Glutamatergic neuron (in vitro differentiated cells): ENCODE results near the gene DPY19L1. TPM values are rescaled to one million over a fixed set of nuclear protein-coding genes. Genes with fewer than 3 reads are reported as not detected.
A peak's percentile ranks its signal among the peaks of the same experiment; 100 is the strongest.
"Not testable (repeated sequence)": the region's sequence is repeated elsewhere in the genome, so short reads cannot be mapped to it uniquely, and the experiment has no call there.

Experiments used
- DNase-seq: peaks from one replicate; pipeline ENCODE4 v3.0.0; 2022
- H3K27ac Mint-ChIP-seq: one replicate; pipeline ENCODE4 v1.8.0; 2020; ENCODE audit warnings: mild to moderate bottlenecking, mixed read lengths, inconsistent platforms; ENCODE audit not compliant: unreplicated experiment
- H3K27me3 Mint-ChIP-seq: one replicate; pipeline ENCODE4 v1.8.0; 2020; ENCODE audit warnings: mild to moderate bottlenecking, moderate library complexity, mixed read lengths, inconsistent platforms; ENCODE audit not compliant: unreplicated experiment
- H3K36me3 Mint-ChIP-seq: one replicate; pipeline ENCODE4 v1.8.0; 2020; ENCODE audit warnings: mild to moderate bottlenecking, mixed read lengths, inconsistent platforms; ENCODE audit not compliant: unreplicated experiment
- H3K4me1 Mint-ChIP-seq: one replicate; pipeline ENCODE4 v1.8.0; 2020; ENCODE audit warnings: mild to moderate bottlenecking, low read depth, mixed read lengths, inconsistent platforms; ENCODE audit not compliant: unreplicated experiment
- H3K4me3 Mint-ChIP-seq: one replicate; pipeline ENCODE4 v1.8.0; 2020; ENCODE audit warnings: mild to moderate bottlenecking, mixed read lengths, inconsistent platforms; ENCODE audit not compliant: unreplicated experiment
- H3K9me3 Mint-ChIP-seq: one replicate; pipeline ENCODE4 v1.8.0; 2020; ENCODE audit warnings: mild to moderate bottlenecking, moderate library complexity, mixed read lengths, inconsistent platforms; ENCODE audit not compliant: unreplicated experiment
- CTCF ChIP-seq: fragments of 200-600 bp; sonication (generic); IDR thresholded peaks from one replicate; pipeline ENCODE4 v1.5.0; 2021; ENCODE audit not compliant: partially characterized antibody, unreplicated experiment
- long read RNA-seq: library from polyadenylated mRNA; unstranded; transcript quantifications from one replicate; pipeline ENCODE4 v2.0.0, GENCODE V29; 2020; ENCODE audit not compliant: unreplicated experiment
- total RNA-seq: library from RNA; stranded (reverse); fragmentation: NEBNext Ultra II Directional; extraction: Animal tissue kit (Norgen Biotek cat#: 25700); gene quantifications from one replicate; pipeline ENCODE4 v1.2.1, GENCODE V29; 2021; ENCODE audit not compliant: unreplicated experiment

DPY19L1 gene
- total RNA-seq = 12.3 TPM
- long read RNA-seq = 0 reads

DNA sequence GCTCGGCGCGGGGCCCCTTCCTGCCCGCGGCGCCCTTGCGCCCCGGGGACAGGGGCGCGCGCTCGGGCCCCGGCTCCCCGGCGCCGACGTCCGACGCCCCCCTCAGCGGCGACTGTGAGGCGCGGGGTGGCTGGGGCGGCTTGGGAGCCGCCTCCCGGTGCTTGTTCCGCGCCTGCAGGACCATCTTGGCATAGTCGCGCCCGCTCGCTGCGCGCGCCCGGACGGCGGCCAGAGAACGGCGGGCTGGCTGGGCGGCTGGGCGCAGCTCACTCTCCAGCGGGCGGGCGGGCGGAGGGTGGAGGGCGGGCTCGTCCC is at the start of gene DPY19L1:
Gene DPY19L1 (minus strand): TSS at position 275 of the 315 bp plus-strand sequence. CDS start 91 bp downstream, at position 184.
- H3K4me3 Mint-ChIP-seq = peak within 1 kb of the TSS; percentile 93
- no peak for DNase-seq
- peaks cover 2% of the 10 kb centered on the region for H3K27me3 Mint-ChIP-seq
- no peak for TF ChIP-seq CTCF
- H3K4me1 Mint-ChIP-seq = peaks cover 22% of the 10 kb centered on the region
- H3K9me3 Mint-ChIP-seq = peaks cover 6% of the 10 kb centered on the region
- peak within 1 kb of the TSS; percentile 89 for H3K27ac Mint-ChIP-seq
- H3K36me3 Mint-ChIP-seq = peaks cover 4% of the 10 kb centered on the region

DNA sequence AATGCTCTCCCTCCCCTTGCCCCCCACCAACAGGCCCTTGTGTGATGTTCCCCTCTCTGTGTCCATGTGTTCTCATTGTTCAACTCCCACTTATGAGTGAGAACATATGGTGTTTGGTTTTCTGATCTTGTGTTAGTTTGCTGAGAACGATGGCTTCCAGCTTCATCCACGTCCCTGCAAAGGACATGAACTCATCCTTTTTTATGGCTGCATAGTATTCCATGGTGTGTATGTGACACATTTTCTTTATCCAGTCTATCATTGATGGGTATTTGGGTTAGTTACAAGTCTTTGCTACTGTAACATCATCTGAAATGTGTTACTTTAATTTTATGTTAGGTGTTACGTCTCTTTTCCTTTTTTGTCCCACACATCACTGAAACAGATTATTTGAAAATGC is 42.2 kb upstream of the DPY19L1 start:
- H3K27ac Mint-ChIP-seq, H3K9me3 Mint-ChIP-seq, H3K27me3 Mint-ChIP-seq, H3K36me3 Mint-ChIP-seq, H3K4me3 Mint-ChIP-seq, DNase-seq, H3K4me1 Mint-ChIP-seq: not testable (repeated sequence)

DNA sequence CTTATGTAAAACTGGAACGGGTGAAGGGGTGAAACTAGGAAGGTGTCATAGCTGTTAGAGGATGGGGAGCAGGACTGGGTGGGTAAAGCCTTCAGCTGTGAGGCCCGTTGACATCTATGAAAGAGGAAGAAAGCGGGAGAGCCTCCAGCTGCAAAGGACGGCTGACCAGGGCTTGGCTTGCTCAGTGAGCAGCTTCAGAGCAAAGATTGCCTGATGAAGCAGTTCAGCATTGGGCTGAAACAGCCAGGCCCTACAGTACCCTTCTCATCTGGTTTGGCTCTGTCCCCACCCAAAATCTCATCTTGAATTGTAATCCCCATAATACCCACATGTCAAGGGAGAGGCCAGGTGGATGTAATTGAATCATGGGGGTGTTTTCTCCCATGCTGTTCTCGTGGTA is 36.7 kb upstream of the DPY19L1 start:
- H3K27me3 Mint-ChIP-seq, H3K4me1 Mint-ChIP-seq, H3K4me3 Mint-ChIP-seq, DNase-seq, H3K27ac Mint-ChIP-seq, H3K9me3 Mint-ChIP-seq, H3K36me3 Mint-ChIP-seq: not testable (repeated sequence)

GRCh38 chr7:35072950-35073827 is 35.9 kb upstream of the DPY19L1 start:
- H3K4me3 Mint-ChIP-seq, H3K27ac Mint-ChIP-seq, H3K27me3 Mint-ChIP-seq, H3K9me3 Mint-ChIP-seq, DNase-seq, H3K4me1 Mint-ChIP-seq, H3K36me3 Mint-ChIP-seq: not testable (repeated sequence)

DNA sequence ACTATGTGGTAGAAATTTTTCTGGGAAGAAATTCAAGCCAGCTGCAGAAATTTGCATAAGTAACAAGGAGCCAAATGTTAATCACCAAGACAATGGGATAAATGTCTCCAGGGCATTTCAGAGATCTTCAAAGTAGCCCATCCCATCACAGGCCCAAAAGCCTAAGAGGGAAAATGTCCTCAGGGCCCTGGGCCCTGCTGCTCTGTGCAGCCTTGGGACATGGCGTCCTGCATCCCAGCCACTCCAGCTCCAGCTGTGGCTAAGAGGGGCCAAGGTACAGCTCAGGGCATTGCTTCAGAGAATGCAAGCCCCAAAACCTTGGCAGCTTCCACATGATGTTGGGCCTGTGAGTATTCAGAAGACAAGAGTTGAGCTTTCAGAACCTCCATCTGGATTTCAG is 31.8 kb upstream of the DPY19L1 start:
- H3K9me3 Mint-ChIP-seq, H3K4me3 Mint-ChIP-seq, H3K27ac Mint-ChIP-seq, H3K4me1 Mint-ChIP-seq, DNase-seq, H3K27me3 Mint-ChIP-seq, H3K36me3 Mint-ChIP-seq: not testable (repeated sequence)

- not testable (repeated sequence) for H3K4me3 Mint-ChIP-seq, H3K27me3 Mint-ChIP-seq, H3K36me3 Mint-ChIP-seq, H3K9me3 Mint-ChIP-seq, DNase-seq, H3K4me1 Mint-ChIP-seq, H3K27ac Mint-ChIP-seq
These were observed 28.1 kb upstream of the DPY19L1 start for GRCh38 chr7:35065382-35065781.

- H3K27me3 Mint-ChIP-seq, H3K4me1 Mint-ChIP-seq, H3K9me3 Mint-ChIP-seq, DNase-seq, H3K4me3 Mint-ChIP-seq, H3K36me3 Mint-ChIP-seq, H3K27ac Mint-ChIP-seq: not testable (repeated sequence)
These were observed 21.3 kb upstream of the DPY19L1 start for GRCh38 chr7:35058571-35058970.

DNA sequence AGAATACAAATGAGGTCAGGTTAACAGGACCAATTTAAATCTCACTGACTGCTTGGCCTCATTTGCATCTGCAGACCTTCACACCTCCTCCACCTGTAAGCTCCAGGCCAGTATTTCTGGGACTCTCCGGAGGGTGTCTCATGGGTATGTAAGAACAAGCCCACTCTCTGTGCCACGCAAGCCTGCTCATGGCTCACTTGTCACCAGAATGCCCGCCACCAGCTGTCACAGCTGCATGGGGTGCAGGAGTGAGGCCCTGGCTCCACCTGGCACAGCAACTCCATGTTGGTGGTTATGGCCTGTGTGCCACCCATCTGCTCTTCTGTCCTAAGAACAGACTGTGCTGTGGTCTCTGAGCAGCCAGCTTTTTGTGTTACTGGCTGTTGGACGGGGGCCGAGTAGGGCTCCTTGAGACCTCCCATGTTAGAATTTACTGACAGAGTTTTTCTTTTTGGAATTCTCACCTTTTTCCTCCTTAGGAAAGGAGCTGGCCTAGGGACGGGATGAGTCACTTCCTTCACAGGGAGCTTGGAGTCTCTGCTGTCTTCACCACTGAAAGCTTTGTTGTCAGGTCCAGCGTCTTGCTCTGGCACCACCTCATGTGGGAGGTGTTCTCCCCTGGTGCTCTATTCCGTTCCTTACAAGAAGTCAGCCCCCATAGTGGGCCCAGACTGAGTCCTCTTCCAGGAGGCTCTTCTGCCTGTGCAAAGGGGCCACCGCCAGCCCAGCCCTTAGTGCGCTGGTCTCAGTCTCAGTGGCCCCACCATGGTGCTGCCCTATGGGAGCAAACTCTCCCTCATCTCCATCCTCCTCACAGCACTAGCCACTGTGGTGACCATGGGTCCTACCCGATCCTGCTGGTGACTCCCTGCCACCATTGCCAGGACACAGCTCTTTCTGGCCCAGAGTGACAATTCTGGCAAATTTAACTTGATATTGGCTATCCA is 20.5 kb upstream of the DPY19L1 start:
- H3K27ac Mint-ChIP-seq, H3K4me1 Mint-ChIP-seq, H3K4me3 Mint-ChIP-seq: not testable (repeated sequence)

More for the DNA sequence above, 20.5 kb upstream of the DPY19L1 start:
- H3K9me3 Mint-ChIP-seq, H3K27me3 Mint-ChIP-seq, DNase-seq, H3K36me3 Mint-ChIP-seq: not testable (repeated sequence)
